Suprapubic skin (tissue), 4 donors: ENCODE results near the gene CCDC85B. TPM values are rescaled to one million over a fixed set of nuclear protein-coding genes. Genes with fewer than 3 reads are reported as not detected.

Source experiments
- DNase-seq, 2 donors: peaks; one replicate each; pipeline ENCODE4 v3.0.0-alpha.2; 2019; ENCODE audit warnings: low spot score in 2 of 2
- H3K27ac ChIP-seq: fragments of 200-600 bp; sonication (generic); one replicate; pipeline ENCODE4 v1.5.1; 2019
- H3K27me3 ChIP-seq: fragments of 200-600 bp; sonication (generic); one replicate; pipeline ENCODE4 v1.5.1; 2019
- H3K36me3 ChIP-seq: fragments of 200-600 bp; sonication (generic); one replicate; pipeline ENCODE4 v1.5.1; 2019
- H3K4me1 ChIP-seq: fragments of 200-600 bp; sonication (generic); one replicate; pipeline ENCODE4 v1.5.1; 2019
- H3K4me3 ChIP-seq: fragments of 200-600 bp; sonication (generic); one replicate; pipeline ENCODE4 v1.5.1; 2019; ENCODE audit warnings: mild to moderate bottlenecking
- H3K9me3 ChIP-seq: fragments of 200-600 bp; sonication (generic); one replicate; pipeline ENCODE4 v1.5.1; 2019
- CTCF ChIP-seq, 2 donors: fragments of 200-600 bp in 1 of 2; fragments of 450-650 bp in 1 of 2; sonication (generic) in 1 of 2; IDR thresholded peaks; one replicate each; pipeline ENCODE4 v1.5.1; 2016 to 2019; ENCODE audit warnings: antibody characterized with exemption in 2 of 2, mild to moderate bottlenecking in 1 of 2, moderate library complexity in 1 of 2
- EP300 ChIP-seq: sonication (generic); formaldehyde crosslinking; IDR thresholded peaks from one replicate; pipeline ENCODE4 v1.6.1; 2017; ENCODE audit warnings: antibody characterized with exemption
- POLR2A ChIP-seq, 2 donors: fragments of 450-650 bp; IDR thresholded peaks; one replicate each; pipeline ENCODE4 v1.6.1; 2017; ENCODE audit warnings: antibody characterized with exemption in 2 of 2, mild to moderate bottlenecking in 2 of 2, moderate library complexity in 2 of 2
- POLR2AphosphoS5 ChIP-seq, 3 donors: sonication (generic); formaldehyde crosslinking; IDR thresholded peaks; one replicate each; pipeline ENCODE4 v1.6.1; 2017; ENCODE audit warnings: antibody characterized with exemption in 3 of 3
- WGBS: methylation state at CpG from one replicate; pipeline ENCODE4 v1.1.5; 2018; 5-methylcytosine and 5-hydroxymethylcytosine counted together
- total RNA-seq, 4 donors: library from RNA; depleted of rRNA; stranded (reverse); fragments of >200 nt; gene quantifications; one replicate each; pipeline ENCODE4 v1.1.0, GENCODE V29; 2016

The CCDC85B gene
- total RNA-seq, 4 donors from 2014 or later = 16.0 to 35.8 (median 28.0) TPM

GRCh38 chr11:65912845-65913244 lies 22.4 kb downstream of the CCDC85B start:
- no peaks in the 10 kb centered on the region for H3K36me3 ChIP-seq
- DNase-seq = no peak
- TF ChIP-seq POLR2AphosphoS5 (IDR thresholded peaks at IDR 0.05) = no peak
- no peak for TF ChIP-seq CTCF (IDR thresholded peaks at IDR 0.05)
- TF ChIP-seq POLR2A (IDR thresholded peaks at IDR 0.05) = no peak
- TF ChIP-seq EP300 = no peak
- H3K9me3 ChIP-seq = no peaks in the 10 kb centered on the region
- WGBS = 35% methylated on average over 4 of the region's 4 CpGs
- H3K4me1 ChIP-seq = peaks cover 64% of the 10 kb centered on the region
- H3K27me3 ChIP-seq = no peaks in the 10 kb centered on the region
- H3K4me3 ChIP-seq = no peak overlapping the region
- H3K27ac ChIP-seq = no peak overlapping the region

- Histone ChIP-seq H3K9me3 (no peaks in the 10 kb centered on the region), H3K27ac (peak overlapping the region; percentile 81), H3K4me1 (peaks cover 76% of the 10 kb centered on the region), H3K36me3 (no peaks in the 10 kb centered on the region), H3K27me3 (no peaks in the 10 kb centered on the region), H3K4me3 (peak overlapping the region; percentile 6)
- peak in 1 of 2 donors; percentile 73 for DNase-seq
- WGBS = 52% methylated on average over 7 of the region's 10 CpGs
- TF ChIP-seq POLR2A (IDR thresholded peaks at IDR 0.05) (no peak), POLR2AphosphoS5 (IDR thresholded peaks at IDR 0.05) (no peak), EP300 (no peak), CTCF (IDR thresholded peaks at IDR 0.05) (no peak)
These were observed 24.8 kb downstream of the CCDC85B start for GRCh38 chr11:65915101-65915820.

DNA sequence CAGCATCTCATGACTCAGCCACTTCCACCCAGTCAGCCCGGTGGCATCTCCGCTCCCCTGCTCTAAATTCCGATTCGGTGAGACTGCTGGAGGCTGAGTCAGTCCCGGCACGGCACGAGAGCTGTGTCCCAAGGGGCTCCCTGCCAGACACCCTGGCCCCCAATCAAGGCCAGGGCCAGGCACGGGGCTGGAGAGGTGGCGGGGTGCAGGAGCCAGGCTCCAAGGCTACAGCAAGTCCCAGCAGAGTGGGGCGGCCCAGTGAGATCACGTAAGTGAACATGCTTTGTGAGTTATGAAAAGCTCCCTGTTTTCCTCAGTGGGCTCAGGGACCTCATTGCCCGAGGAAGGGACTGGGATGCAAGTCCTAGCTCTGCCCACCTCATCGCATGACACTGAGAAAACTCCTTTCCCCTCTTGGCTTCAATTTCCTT lies 25.4 kb downstream of the CCDC85B start:
- WGBS = 5% methylated on average over 5 of the region's 13 CpGs
- Histone ChIP-seq H3K27ac (peak overlapping the region; percentile 81), H3K4me1 (peaks cover 81% of the 10 kb centered on the region), H3K36me3 (no peaks in the 10 kb centered on the region), H3K9me3 (no peaks in the 10 kb centered on the region), H3K4me3 (peak overlapping the region; percentile 6), H3K27me3 (no peaks in the 10 kb centered on the region)
- TF ChIP-seq POLR2AphosphoS5 (IDR thresholded peaks at IDR 0.05) (peak in 1 of 3 donors; percentile 76), CTCF (IDR thresholded peaks at IDR 0.05) (no peak), POLR2A (IDR thresholded peaks at IDR 0.05) (peak in 1 of 2 donors; percentile 12)
- DNase-seq = peak; percentile 93 to 94

GRCh38 chr11:65916391-65916790 lies 25.9 kb downstream of the CCDC85B start:
- H3K9me3 ChIP-seq = no peaks in the 10 kb centered on the region
- peaks cover 82% of the 10 kb centered on the region for H3K4me1 ChIP-seq
- no peaks in the 10 kb centered on the region for H3K36me3 ChIP-seq
- H3K27ac ChIP-seq = peak overlapping the region; percentile 81
- WGBS = 60% methylated on average over 3 of the region's 7 CpGs
- peak in 1 of 2 donors; percentile 76 for DNase-seq
- TF ChIP-seq EP300 = no peak
- TF ChIP-seq CTCF (IDR thresholded peaks at IDR 0.05) = no peak
- H3K4me3 ChIP-seq = peak overlapping the region; percentile 6
- no peaks in the 10 kb centered on the region for H3K27me3 ChIP-seq

DNA sequence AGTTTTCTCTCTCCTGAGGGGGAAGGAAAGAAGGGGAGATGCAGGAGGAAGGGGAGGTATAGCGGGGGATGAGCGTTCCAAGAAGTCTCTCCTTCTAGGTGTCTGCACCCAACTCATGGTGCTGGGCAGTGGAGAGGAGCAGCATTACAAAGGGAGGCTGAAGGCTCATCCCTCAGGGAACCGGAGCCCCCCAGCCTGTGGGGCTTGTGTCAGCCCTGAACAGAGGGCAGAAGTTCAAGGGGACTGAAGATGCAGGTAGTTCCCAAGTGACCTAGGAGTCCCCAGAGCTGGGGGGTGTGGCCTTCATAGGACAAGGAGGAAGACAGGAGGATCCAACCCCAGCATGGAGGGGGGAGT lies 26.6 kb downstream of the CCDC85B start:
- Histone ChIP-seq H3K4me1 (peaks cover 76% of the 10 kb centered on the region), H3K27ac (peak overlapping the region; percentile 81), H3K4me3 (peak overlapping the region; percentile 90), H3K27me3 (no peaks in the 10 kb centered on the region), H3K36me3 (peaks cover 4% of the 10 kb centered on the region), H3K9me3 (no peaks in the 10 kb centered on the region)
- TF ChIP-seq POLR2AphosphoS5 (IDR thresholded peaks at IDR 0.05) (no peak), EP300 (no peak), POLR2A (IDR thresholded peaks at IDR 0.05) (no peak), CTCF (IDR thresholded peaks at IDR 0.05) (no peak)
- WGBS = 73% methylated on average over 3 of the region's 3 CpGs
- no peak for DNase-seq
